Breast epithelium (tissue), 3 donors: ENCODE data around the gene PAPPA.

ENCODE experiments used
- POLR2A ChIP-seq: fragments of 450-650 bp; IDR thresholded peaks from one replicate; pipeline ENCODE4 v1.6.1; 2016; ENCODE audit warnings: antibody characterized with exemption, mild to moderate bottlenecking, moderate library complexity
- TF ChIP-seq, protein P1 (sequence below), 3 donors: fragments of 450-650 bp; IDR thresholded peaks; one replicate each; pipeline ENCODE4 v1.5.1; 2016 to 2017; ENCODE audit warnings: antibody characterized with exemption in 3 of 3, mild to moderate bottlenecking in 3 of 3, moderate library complexity in 3 of 3

DNA sequence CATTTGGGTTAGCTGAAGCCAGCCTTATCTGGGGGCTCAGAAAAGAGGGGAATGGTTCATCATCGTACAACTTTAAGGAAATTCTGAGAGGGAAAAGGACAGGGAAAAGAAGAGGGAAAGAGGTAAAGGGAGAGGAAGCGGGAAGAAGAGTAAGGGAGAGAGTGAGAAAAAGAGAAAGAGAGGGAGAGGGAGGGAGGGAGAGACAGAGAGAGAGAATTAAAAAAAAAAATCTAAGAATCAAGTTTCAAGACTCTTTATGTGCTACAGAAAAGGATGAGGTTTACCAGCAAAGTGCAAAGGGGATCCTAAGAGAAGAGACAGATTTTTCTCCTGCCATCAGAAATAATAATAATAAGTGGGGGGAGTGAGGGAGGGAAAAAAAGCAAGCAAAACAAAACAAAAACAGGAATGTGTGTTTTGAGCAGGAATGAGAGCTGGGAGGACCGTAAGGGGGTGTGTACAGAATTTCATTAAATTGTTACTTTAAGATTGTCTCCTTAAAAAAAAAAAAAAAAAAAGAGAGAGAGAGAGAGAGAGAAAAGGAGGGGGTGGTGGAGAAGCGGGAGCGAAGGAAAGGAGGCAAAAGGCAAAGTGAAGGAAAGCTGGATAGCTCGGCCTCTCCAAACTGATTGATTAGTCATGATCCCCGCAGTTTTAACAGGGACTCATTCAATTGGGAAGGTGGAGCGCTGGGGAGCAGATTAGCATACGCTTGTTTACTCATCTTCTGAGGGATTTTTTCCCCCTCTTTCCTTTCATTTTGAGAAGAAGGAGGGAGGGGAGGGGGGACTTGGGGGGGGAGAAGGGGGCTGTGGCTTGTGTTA, 438 bp upstream of the PAPPA start:
- TF ChIP-seq, protein P1, sequence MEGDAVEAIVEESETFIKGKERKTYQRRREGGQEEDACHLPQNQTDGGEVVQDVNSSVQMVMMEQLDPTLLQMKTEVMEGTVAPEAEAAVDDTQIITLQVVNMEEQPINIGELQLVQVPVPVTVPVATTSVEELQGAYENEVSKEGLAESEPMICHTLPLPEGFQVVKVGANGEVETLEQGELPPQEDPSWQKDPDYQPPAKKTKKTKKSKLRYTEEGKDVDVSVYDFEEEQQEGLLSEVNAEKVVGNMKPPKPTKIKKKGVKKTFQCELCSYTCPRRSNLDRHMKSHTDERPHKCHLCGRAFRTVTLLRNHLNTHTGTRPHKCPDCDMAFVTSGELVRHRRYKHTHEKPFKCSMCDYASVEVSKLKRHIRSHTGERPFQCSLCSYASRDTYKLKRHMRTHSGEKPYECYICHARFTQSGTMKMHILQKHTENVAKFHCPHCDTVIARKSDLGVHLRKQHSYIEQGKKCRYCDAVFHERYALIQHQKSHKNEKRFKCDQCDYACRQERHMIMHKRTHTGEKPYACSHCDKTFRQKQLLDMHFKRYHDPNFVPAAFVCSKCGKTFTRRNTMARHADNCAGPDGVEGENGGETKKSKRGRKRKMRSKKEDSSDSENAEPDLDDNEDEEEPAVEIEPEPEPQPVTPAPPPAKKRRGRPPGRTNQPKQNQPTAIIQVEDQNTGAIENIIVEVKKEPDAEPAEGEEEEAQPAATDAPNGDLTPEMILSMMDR (IDR thresholded peaks at IDR 0.05), result no peak
- TF ChIP-seq POLR2A, result no peak
